Stimulated activated CD4-positive, alpha-beta T cell treated with anti-CD3 and anti-CD28 coated beads, Interleukin-1b, Interleukin-23, amount 100 ng/mL, for 4 hours (primary cell): Measurements from ENCODE around the gene RNU1-3.
A peak's percentile ranks its signal among the peaks of the same experiment; 100 is the strongest.
"Not testable (repeated sequence)": the region's sequence is repeated elsewhere in the genome, so short reads cannot be mapped to it uniquely, and the experiment has no call there.

ENCODE experiments used
- DNase-seq, 2 donors: peaks; one replicate each; pipeline ENCODE4 v3.0.0-alpha.2; 2020; ENCODE audit warnings: low read depth in 2 of 2

RNU1-3 gene

DNA sequence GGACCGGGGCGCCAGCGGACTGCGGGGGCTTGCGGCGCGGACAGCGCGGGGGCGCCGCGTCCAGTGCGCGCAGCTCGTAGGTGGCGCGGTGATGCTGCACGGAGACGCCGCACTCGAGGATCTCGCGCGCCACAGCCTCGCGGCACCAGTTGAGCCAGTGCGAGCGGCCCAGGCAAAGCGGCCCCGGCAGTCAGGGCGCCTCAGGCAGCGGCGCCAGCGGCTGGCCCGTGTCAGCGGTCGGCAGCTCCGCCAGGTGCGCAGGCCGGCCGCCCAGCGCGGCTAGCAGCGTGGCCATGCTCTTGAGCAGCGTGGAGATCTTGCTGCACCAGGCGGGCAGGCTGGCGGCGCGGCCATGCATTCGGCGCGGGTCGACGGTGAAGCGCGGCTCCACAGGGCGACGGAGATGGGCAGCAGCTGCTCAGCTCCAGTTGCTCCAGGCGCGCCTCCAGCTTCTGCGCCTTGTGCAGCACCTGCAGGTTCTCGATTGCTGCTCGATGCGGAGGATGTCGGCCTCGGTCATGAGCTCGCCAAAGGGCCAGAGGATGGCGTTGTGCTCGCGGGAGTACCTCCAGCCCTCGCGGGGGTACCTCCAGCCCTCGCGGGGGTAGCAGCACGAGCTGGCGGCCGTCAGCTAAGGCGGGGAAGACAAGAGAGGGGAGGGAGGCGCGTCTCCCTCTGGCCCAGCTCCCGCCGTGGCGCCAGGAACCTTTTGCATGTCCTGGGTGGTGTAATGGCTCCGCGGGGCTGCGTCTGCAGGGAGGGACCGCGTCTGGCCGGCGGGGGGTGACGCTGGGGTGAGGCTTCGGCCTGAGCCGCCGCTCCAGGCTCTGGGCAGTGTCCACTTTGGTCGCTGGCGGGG lies 26.9 kb upstream of the RNU1-3 start:
- not testable (repeated sequence) for DNase-seq

DNA sequence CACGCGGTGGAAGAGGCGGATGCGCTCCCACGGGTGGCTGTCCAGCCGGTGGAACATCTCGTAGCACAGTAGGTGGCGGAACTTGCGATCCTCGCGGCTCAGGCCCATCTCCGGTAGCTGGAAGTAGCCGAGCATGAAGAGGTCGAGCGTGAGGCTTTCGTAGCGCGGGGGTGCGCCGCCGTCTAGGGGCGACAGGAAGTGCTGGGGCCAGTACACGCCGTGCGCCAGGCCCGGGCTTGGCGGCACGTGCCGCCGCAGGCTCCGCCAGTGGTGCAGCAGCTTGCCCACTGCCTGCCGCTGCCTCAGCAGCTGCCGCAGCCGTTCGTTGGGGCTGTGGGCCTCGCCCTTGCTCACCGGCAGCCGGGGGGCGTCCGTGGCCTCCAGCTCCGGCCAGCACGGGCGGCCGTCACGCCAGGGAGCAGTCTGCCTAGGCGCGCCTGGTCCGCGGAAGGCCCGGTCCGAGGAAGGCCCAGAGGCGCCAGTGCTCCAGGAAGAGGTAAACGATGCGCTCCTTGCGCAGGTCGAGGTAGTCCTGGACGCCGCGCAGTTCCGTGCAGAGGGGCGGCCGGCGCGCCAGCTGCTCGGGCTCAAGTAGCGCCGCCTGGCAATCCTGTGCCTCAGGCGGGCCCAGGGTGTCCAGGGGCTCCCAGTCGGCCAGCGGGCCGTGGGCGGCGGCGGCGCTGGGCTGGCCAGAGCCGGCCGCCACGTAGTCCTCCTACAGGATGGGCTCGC lies 26.1 kb upstream of the RNU1-3 start:
- DNase-seq, result not testable (repeated sequence)

DNA sequence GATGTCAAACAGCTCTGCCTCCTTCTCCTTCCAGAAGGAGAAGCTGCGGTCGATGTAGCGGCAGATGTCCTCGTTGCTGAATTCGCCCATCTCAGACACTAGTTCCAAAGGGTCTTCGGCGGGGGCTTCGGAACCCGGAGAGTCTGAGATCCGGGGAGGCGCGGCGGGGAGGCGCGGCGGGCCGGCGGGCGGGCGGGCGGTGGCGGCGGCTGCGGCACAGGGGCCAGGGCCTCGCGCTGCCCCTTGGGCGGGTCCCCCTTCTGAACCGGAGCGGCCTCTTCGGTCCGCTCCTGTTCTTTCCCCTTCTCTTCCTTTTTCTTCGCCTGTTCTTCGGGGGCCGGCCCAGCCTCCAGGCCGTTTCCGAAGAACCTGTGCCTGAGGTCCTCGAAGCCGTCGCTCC lies 25.5 kb upstream of the RNU1-3 start:
- not testable (repeated sequence) for DNase-seq

DNA sequence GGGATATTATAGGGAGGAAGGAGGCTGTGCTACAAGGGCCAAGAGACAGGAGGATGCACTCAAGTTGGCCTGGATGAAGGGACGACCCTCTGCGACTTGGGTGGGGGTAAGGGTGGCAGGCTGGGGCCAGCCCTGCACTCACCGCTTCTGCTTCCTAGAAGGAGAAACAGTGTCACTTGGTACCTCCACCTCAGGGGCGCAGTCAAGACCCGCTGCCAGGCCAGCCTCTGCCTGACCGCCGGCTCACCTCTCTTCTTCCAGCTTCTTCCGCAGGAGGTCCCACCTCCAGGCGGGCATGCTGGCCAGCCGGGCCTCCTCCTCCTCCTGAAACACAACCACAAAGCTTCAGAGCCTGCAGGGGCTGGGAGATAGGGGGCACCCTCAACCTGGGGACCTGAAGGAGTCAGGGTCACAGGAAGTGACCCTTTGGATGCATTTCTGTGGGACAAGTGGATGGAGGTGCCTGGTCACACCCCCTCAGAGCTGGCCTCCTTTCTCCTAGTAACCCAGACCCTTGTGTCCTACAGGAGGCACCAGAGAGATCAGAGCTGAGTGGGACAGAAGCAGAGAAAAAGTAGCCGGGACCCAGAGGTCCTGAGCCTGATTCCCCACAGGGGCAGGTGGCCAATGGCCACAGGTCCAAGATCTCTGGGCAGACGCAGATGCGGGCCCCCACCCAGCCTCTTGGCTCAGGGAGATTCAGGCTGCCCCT lies 24.4 kb upstream of the RNU1-3 start:
- DNase-seq, result not testable (repeated sequence)

DNA sequence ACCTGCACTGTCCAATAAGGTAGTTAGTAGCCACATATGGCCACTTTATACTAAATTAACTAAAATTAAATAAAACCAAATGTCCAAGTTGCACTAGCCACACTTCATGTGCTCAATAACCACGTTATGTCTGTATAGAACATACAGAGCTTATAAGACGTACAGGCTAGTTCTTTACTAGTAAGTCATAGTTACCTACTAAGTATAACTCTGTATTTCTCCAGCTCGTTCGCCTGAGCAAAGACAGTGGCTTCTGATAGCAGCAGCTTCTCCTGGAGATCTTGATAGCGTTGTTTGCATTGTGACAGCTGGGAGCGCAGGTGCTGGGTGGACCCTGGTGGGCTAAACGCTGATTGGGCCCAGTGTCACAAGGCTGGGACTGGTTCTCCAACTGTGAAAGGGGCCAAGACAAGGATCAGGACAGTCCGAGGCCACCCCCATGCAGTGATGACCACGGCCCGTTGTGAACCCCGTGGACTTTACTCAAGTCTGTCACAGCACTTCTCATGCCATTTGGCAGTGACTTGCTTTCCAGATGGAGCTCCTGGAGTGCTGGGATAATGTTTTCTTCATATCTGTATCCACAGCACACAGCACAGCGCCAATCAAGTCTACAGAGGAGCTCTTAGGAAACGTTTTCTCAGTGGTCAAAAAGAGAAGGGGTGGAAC lies 20.5 kb upstream of the RNU1-3 start:
- DNase-seq, result not testable (repeated sequence)

- not testable (repeated sequence) for DNase-seq
Measured at GRCh38 chr1:16685445-16686371, 19.0 kb upstream of the RNU1-3 start.

GRCh38 chr1:16684738-16685337 lies 18.1 kb upstream of the RNU1-3 start:
- not testable (repeated sequence) for DNase-seq

GRCh38 chr1:16684152-16684551 lies 17.4 kb upstream of the RNU1-3 start:
- DNase-seq, result not testable (repeated sequence)

GRCh38 chr1:16682803-16683202 lies 16.1 kb upstream of the RNU1-3 start:
- not testable (repeated sequence) for DNase-seq

DNA sequence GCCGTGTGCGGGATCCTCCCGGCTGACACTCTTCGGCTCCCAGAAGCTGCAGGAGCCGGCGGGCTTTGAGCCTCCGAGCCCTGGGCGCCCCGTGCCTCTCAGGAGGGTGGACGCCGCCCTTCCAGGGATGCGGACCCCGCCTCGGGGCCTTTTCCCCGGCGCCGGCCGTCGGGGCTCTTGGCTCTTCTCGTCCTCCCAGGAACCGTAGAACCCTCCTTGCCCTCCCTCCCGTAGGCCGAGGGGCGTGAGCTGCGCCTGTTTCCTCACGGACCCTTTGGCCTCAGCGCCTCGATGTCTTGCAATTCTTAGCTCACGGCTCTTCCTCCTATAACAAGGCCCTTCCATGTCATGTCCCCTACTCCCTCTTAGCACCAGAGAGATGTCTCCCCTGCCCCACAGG lies 13.6 kb upstream of the RNU1-3 start:
- DNase-seq, result not testable (repeated sequence)

- peak in 1 of 2 donors; percentile 49 for DNase-seq
Measured at GRCh38 chr1:16677552-16678431, 11.0 kb upstream of the RNU1-3 start.

GRCh38 chr1:16676661-16677523 lies 10.1 kb upstream of the RNU1-3 start:
- DNase-seq, result not testable (repeated sequence)

GRCh38 chr1:16675118-16675510 lies 8.4 kb upstream of the RNU1-3 start:
- DNase-seq, result not testable (repeated sequence)

DNA sequence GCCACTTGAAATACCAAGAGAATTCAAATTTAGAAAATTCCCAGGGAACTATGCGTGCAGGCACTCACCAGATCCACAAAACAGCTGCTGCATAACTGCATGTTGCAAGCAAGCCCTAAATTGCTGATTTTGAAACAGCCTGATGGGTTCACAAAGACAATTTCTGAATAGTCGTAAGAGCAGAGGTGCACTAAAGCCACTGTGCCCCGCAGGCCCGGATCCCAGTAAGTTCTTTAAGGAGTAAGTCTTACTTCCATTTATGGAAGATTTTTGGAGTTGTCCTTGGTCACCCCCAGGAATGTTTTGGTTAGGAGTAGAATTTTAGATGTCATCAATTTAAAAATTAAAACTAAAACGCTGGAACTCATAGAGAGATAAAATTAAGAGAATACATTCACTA lies 7.2 kb upstream of the RNU1-3 start:
- not testable (repeated sequence) for DNase-seq

DNA sequence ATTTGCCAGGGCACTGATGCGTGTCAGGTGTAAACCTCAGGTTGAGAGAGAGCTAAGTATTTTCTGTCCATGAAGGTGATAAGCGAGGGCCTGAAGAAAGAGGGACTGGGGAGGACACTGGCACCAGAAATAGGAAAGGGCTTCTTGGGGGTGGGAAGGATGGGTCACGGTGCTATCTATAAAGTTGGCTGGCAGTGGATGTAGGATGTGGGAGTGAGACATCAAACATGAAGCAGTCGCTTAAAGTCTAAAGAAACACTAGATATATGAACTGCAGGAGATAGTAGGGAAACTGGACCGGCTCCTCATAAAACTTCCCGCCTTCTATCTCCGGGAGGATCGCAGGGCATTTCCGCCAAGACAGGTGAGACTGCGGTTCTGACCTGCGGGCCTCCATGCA lies 912 bp downstream of the RNU1-3 start:
- not testable (repeated sequence) for DNase-seq

GRCh38 chr1:16658234-16658633 lies 8.5 kb downstream of the RNU1-3 start:
- DNase-seq, result not testable (repeated sequence)

DNA sequence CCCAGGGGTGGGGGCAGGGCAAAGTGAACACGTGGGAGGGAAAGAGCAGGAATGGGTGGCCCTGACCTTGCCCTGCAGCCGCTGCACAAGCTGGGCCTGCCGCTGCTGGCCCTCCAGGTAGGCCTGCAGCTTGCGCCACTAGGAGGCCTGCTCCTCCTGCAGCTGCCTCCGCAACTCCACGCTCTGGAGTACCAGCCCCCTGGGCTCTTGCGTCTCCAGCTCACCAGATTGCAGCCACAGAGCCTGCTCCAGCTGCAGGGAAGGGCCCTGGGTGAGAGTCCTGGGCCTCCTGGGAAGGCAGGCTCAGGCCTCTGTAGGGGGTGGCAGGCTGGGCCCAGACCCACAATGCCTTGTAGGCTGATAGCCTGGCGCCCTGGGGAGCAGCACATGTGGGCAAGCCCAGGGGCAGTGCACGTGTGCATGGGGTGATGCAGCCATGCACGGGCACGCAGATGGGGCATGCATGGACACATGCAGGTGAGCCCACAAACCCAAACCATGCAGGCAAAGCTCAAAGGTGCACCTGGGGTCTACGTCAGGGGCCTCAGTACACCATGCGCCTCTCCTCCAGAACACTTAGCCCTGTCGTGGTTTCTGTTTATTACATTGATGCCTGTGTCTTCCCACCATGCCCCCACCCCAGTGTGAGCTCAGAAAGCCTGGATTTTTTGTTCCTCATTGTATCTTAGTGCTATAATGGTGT lies 9.6 kb downstream of the RNU1-3 start:
- DNase-seq, result not testable (repeated sequence)
